K562 (cell line): ENCODE data around the gene PODXL2. TPM values are rescaled to one million over a fixed set of nuclear protein-coding genes. Genes with fewer than 3 reads are reported as not detected.
A peak's percentile ranks its signal among the peaks of the same experiment; 100 is the strongest.

ENCODE experiments used
- ATAC-seq: fragments of 200-7000 bp; cut with Tn5 transposase; 3 replicates; pipeline ENCODE4 v1.9.1; 2020; ENCODE audit warnings: moderate library complexity
- BruUV-seq: library from RNA; stranded (reverse); fragments of 400-500 nt; replicated peaks from 2 replicates; lab custom pipeline; 2021; lab: Mats Ljungman, UMichigan
- CTCF ChIA-PET: fragments of 300-600 bp; formaldehyde crosslinking; extraction: SDS; loops from one replicate; lab custom pipeline; 2021; ENCODE audit warnings: low intra/inter-chr PET ratio; lab: Yijun Ruan, JAX
- POLR2A ChIA-PET: fragments of 300-600, 350-650 bp; sonication (Branson Sonifier 250); formaldehyde crosslinking; extraction: SDS; loops from one replicate; lab custom pipeline; 2021; ENCODE audit warnings: antibody characterized with exemption, inconsistent platforms; lab: Yijun Ruan, JAX
- DNase-seq, 4 experiments: peaks; one replicate each; pipeline versions ENCODE4 v3.0.0 to v3.0.0-alpha.2; 2011 to 2018; ENCODE audit warnings: low spot score in 3 of 4, mixed read lengths in 3 of 4; ENCODE audit errors: extremely low read depth in 1 of 4
- FAIRE-seq: peaks from 2 replicates; lab custom pipeline; 2011; peaks lifted over from hg19 to GRCh38; lab: Jason Lieb, UNC
- H2AFZ ChIP-seq: 2 replicates; pipeline ENCODE4 v1.6.0; 2011; ENCODE audit warnings: low read depth, low read length, control low read depth, inconsistent platforms
- H3K27ac ChIP-seq: fragments of 200-600 bp; 3 replicates; pipeline ENCODE4 v1.8.0; 2011; ENCODE audit warnings: low read depth, mild to moderate bottlenecking, control low read depth, inconsistent platforms, low read length, moderate library complexity, mixed read lengths; ENCODE audit errors: extremely low read depth
- H3K27me3 ChIP-seq, 2 experiments: fragments of 300-600 bp in 1 of 2; 2 replicates in 1 of 2; 3 replicates in 1 of 2; pipeline versions ENCODE4 v1.6.0 to v1.8.0; 2011; ENCODE audit warnings: inconsistent platforms in 2 of 2, low read length in 2 of 2, mild to moderate bottlenecking in 1 of 2, mixed read lengths in 1 of 2, moderate library complexity in 1 of 2; ENCODE audit not compliant: control insufficient read depth in 2 of 2, insufficient read depth in 2 of 2
- H3K36me3 ChIP-seq: fragments of 300-600 bp; 3 replicates; pipeline ENCODE4 v1.8.0; 2011; ENCODE audit warnings: mild to moderate bottlenecking, low read length, inconsistent platforms; ENCODE audit not compliant: control insufficient read depth, insufficient read depth
- H3K4me1 ChIP-seq, 2 experiments: fragments of 200-600 bp in 1 of 2; replicated peaks in 1 of 2; 2 replicates in 1 of 2; 3 replicates in 1 of 2; pipeline versions ENCODE4 v1.5.1 to v1.8.0; 2011; ENCODE audit warnings: inconsistent platforms in 2 of 2, low read length in 2 of 2, mild to moderate bottlenecking in 1 of 2, mixed read lengths in 1 of 2, moderate library complexity in 1 of 2; ENCODE audit not compliant: control insufficient read depth in 2 of 2, insufficient read depth in 2 of 2
- H3K4me2 ChIP-seq: 2 replicates; pipeline ENCODE4 v1.6.1; 2011; ENCODE audit warnings: low read length, control low read depth, inconsistent platforms, mixed read lengths; ENCODE audit not compliant: insufficient read depth
- H3K4me3 ChIP-seq: fragments of 200-600 bp; sonication (generic), shearing (Covaris generic); 2 replicates; pipeline ENCODE4 v1.5.1; 2016; ENCODE audit warnings: control low read depth, inconsistent platforms
- H3K79me2 ChIP-seq: fragments of 200-600 bp; 3 replicates; pipeline ENCODE4 v1.8.0; 2011; ENCODE audit warnings: low read length, inconsistent platforms; ENCODE audit not compliant: control insufficient read depth, insufficient read depth
- H3K9ac ChIP-seq, 2 experiments: 2 replicates each; pipeline versions ENCODE4 v1.6.0 to v1.6.1; 2011; ENCODE audit warnings: low read depth in 2 of 2, low read length in 2 of 2, control low read depth in 1 of 2, inconsistent platforms in 1 of 2, mild to moderate bottlenecking in 1 of 2, mixed read lengths in 1 of 2; ENCODE audit not compliant: insufficient read depth in 1 of 2
- H3K9me1 ChIP-seq: one replicate; pipeline ENCODE4 v1.6.0; 2011; ENCODE audit warnings: inconsistent platforms, mild to moderate bottlenecking, low read length, moderate library complexity; ENCODE audit not compliant: control insufficient read depth, insufficient read depth
- H3K9me3 ChIP-seq: replicated peaks from 2 replicates; pipeline ENCODE4 v1.5.1; 2011; ENCODE audit warnings: low read depth, low read length, inconsistent platforms; ENCODE audit not compliant: control insufficient read depth, insufficient read depth
- H4K20me1 ChIP-seq: replicated peaks from 2 replicates; pipeline ENCODE4 v1.6.1; 2011; ENCODE audit warnings: low read length, inconsistent platforms, mixed read lengths; ENCODE audit not compliant: control insufficient read depth, insufficient read depth
- ATF1 ChIP-seq, 2 experiments: fragments of 450-650 bp in 1 of 2; IDR thresholded peaks; 2 replicates each; pipeline ENCODE4 v1.6.1; 2016; ENCODE audit warnings: missing compliant biosample characterization in 1 of 2, missing genetic modification characterization in 1 of 2
- ATF3 ChIP-seq, 2 experiments: fragments of 450-650 bp in 1 of 2; sonication (generic) in 1 of 2; formaldehyde crosslinking in 1 of 2; IDR thresholded peaks in 1 of 2; conservative IDR thresholded peaks in 1 of 2; 2 replicates each; pipeline versions ENCODE4 v1.6.1 to v1.8.1; 2016 to 2023; ENCODE audit warnings: mild to moderate bottlenecking in 2 of 2, moderate library complexity in 2 of 2, inconsistent platforms in 1 of 2, missing genetic modification reagents in 1 of 2
- ATF7 ChIP-seq: fragments of 450-650 bp; IDR thresholded peaks from 2 replicates; pipeline ENCODE4 v1.7.1; 2014; ENCODE audit warnings: mild to moderate bottlenecking, moderate library complexity
- BDP1 ChIP-seq: IDR thresholded peaks from 3 replicates; pipeline ENCODE4 v1.6.1; 2011; ENCODE audit not compliant: insufficient read length, insufficient read depth
- CREM ChIP-seq: IDR thresholded peaks from 2 replicates; pipeline ENCODE4 v1.6.1; 2014; ENCODE audit warnings: antibody characterized with exemption, low read depth
- ETV5 ChIP-seq: sonication (generic); formaldehyde crosslinking; IDR thresholded peaks from 2 replicates; pipeline ENCODE4 v1.4.0; 2020; ENCODE audit warnings: low read depth, mild to moderate bottlenecking, missing genetic modification reagents
- HCFC1 ChIP-seq: IDR thresholded peaks from 2 replicates; pipeline ENCODE4 v1.6.1; 2012; ENCODE audit warnings: low read depth, low read length, improper control_type of control experiment
- HMGN3 ChIP-seq: IDR thresholded peaks from 2 replicates; pipeline ENCODE4 v1.6.1; 2011; ENCODE audit warnings: borderline replicate concordance, low read depth, mild to moderate bottlenecking, mixed read lengths, low read length; ENCODE audit not compliant: insufficient read length; ENCODE audit errors: extremely low read depth
- MTA3 ChIP-seq: fragments of 450-650 bp; formaldehyde crosslinking; IDR thresholded peaks from 2 replicates; pipeline ENCODE4 v1.6.1; 2017; ENCODE audit warnings: mild to moderate bottlenecking, borderline replicate concordance
- PTRF ChIP-seq: fragments of 450-650 bp; IDR thresholded peaks from 2 replicates; pipeline ENCODE4 v1.6.1; 2016; ENCODE audit warnings: mild to moderate bottlenecking, missing genetic modification characterization, missing compliant biosample characterization
- SAFB ChIP-seq: fragments of 200-400 bp; formaldehyde crosslinking; IDR thresholded peaks from 2 replicates; pipeline ENCODE4 v1.6.1; 2017; ENCODE audit warnings: low read depth, low read length, borderline replicate concordance
- SMAD4 ChIP-seq: fragments of 250-450 bp; sonication (Bioruptor Pico); conservative IDR thresholded peaks from 2 replicates; pipeline ENCODE4 v1.8.0; 2021; ENCODE audit warnings: inconsistent platforms, mild to moderate bottlenecking, moderate library complexity
- ZNF184 ChIP-seq: sonication (generic); formaldehyde crosslinking; IDR thresholded peaks from 2 replicates; pipeline ENCODE4 v1.5.0; 2020; ENCODE audit warnings: missing genetic modification reagents
- ZNF311 ChIP-seq: fragments of 250-450 bp; sonication (Bioruptor Pico); IDR thresholded peaks from 2 replicates; pipeline ENCODE4 v1.4.0; 2020; ENCODE audit warnings: mild to moderate bottlenecking, moderate library complexity
- ZNF717 ChIP-seq: fragments of 250-450 bp; sonication (Bioruptor Pico); IDR thresholded peaks from 2 replicates; pipeline ENCODE4 v1.5.0; 2021
- WGBS: fragments of 100-300 bp; shearing (Covaris generic); methylation state at CpG from one replicate; pipeline ENCODE4 v1.1.6; 2016; ENCODE audit warnings: low coverage, mixed read lengths; ENCODE audit not compliant: insufficient coverage; ENCODE audit errors: missing lambda C conversion rate; 5-methylcytosine and 5-hydroxymethylcytosine counted together
- in situ Hi-C: fragments of 300-500 bp; cut with MboI; formaldehyde crosslinking; loops from 4 replicates; pipeline ENCODE4 v1.15.0; 2018; ENCODE audit warnings: inconsistent platforms, mixed read lengths
- intact Hi-C: fragments of 100-400 bp; cut with micrococcal nuclease; formaldehyde crosslinking; loops from 2 replicates; pipeline ENCODE4 v1.14.2; 2022
- polyA plus RNA-seq, 8 experiments: library from polyadenylated mRNA; depleted of rRNA in 4 of 8; stranded (reverse) in 5 of 8; unstranded in 3 of 8; fragments of >200 nt; fragmentation: Nextera tagmentation in 2 of 8; fragmentation: Illumina TruSeq in 1 of 8; extraction: Ambion mirVana in 2 of 8; extraction: Trizol in 1 of 8; gene quantifications; 2 replicates each; pipeline versions ENCODE4 v1.2.1 to v1.2.3, GENCODE V29; 2011 to 2014; ENCODE audit warnings: inconsistent platforms in 1 of 8, missing spikeins in 1 of 8
- total RNA-seq, 7 experiments: library from RNA; depleted of rRNA in 6 of 7; stranded (reverse); fragments of >200 nt in 6 of 7; fragmentation: Illumina TruSeq in 2 of 7; extraction: Trizol in 2 of 7; gene quantifications; 2 replicates each; pipeline versions ENCODE4 v1.2.1 to v1.2.3, GENCODE V29; 2011 to 2021; ENCODE audit warnings: low replicate concordance in 1 of 7

Gene PODXL2
- total and polyA plus RNA-seq, 9 of the 15 experiments (the other 6 are each of a cell fraction or from before 2014, with no cell fraction given) = 0.03 to 52.5 (median 21.9) TPM

GRCh38 chr3:127671523-127672428 is 42.8 kb downstream of the PODXL2 start:
- peak overlapping the region; percentile 68; the same call in 1 of the 2 replicates for H2AFZ ChIP-seq
- intact Hi-C loops (no loop called here), in situ Hi-C loops (no loop called here)
- 57% methylated on average over 5 of the region's 44 CpGs for WGBS
- FAIRE-seq (no peak), DNase-seq (peak; percentile 13 to 44 (median 28)), ATAC-seq (peak; percentile 29)
- BruUV-seq = no TSS peak
- H3K9me3 ChIP-seq = no peaks in the 10 kb centered on the region
- ChIA-PET POLR2A (interaction anchor here (1.0 kb wide), 1 partner anchor 12 kb away, joined by 3 read pairs; no protein-coding TSS in a partner anchor), CTCF (no interaction called here)
- peak overlapping the region; percentile 82 to 97 for H3K9ac ChIP-seq
- H3K27ac ChIP-seq = peak overlapping the region; percentile 83
- peaks cover 0 to 32% of the 10 kb centered on the region in 2 experiments; a peak in 2 of 5 replicates for H3K4me1 ChIP-seq
- TF ChIP-seq CREM = 0 out of 2 replicates have a peak, but pooled peaks have one; percentile 19
- TF ChIP-seq ZNF184 (CRISPR knock-in tag) = no peak
- 0 out of 2 replicates have a peak, but pooled peaks have one; percentile 44 for TF ChIP-seq SAFB
- TF ChIP-seq ETV5 = 0 out of 2 replicates have a peak, but pooled peaks have one; percentile 14
- TF ChIP-seq ZNF311 = no peak
- no peak for TF ChIP-seq BDP1
- no peak for TF ChIP-seq SMAD4 (CRISPR knock-in tag)
- TF ChIP-seq HCFC1 = no peak
- TF ChIP-seq ZNF717 (CRISPR knock-in tag) = no peak
- peak; percentile 20 for TF ChIP-seq HMGN3
- no peak for TF ChIP-seq ATF1 (CRISPR knock-in tag; IDR thresholded peaks at IDR 0.05)
- peak; percentile 59 for TF ChIP-seq ATF1 (tag; IDR thresholded peaks at IDR 0.05)
- 0 out of 2 replicates have a peak, but pooled peaks have one; percentile 16 for TF ChIP-seq MTA3
- TF ChIP-seq PTRF (tag) = no peak
- TF ChIP-seq ATF7 = peak; percentile 25; the same call in 1 of the 2 replicates
- peak; percentile 56 for TF ChIP-seq ATF3 (IDR thresholded peaks at IDR 0.05)
- TF ChIP-seq ATF3 (CRISPR knock-in tag; conservative IDR thresholded peaks at IDR 0.05) = no peak
- peak overlapping the region; percentile 73 for H3K4me2 ChIP-seq
- H3K9me1 ChIP-seq = no peaks in the 10 kb centered on the region
- H3K27me3 ChIP-seq = no peaks in the 10 kb centered on the region
- peaks cover 2% of the 10 kb centered on the region; the same call in 1 of the 3 replicates for H3K36me3 ChIP-seq
- 0 out of 2 replicates have a peak, but pooled peaks cover 4% of the 10 kb centered on the region for H4K20me1 ChIP-seq
- peak overlapping the region; percentile 52 for H3K4me3 ChIP-seq
- H3K79me2 ChIP-seq = no peaks in the 10 kb centered on the region
